Ishikawa (cell line): ENCODE data around the gene PRKCQ.

Experiments
- CEBPB ChIP-seq: IDR thresholded peaks from 2 replicates; pipeline ENCODE4 v1.6.1; 2012
- CREB1 ChIP-seq: IDR thresholded peaks from 2 replicates; pipeline ENCODE4 v1.6.1; 2012; ENCODE audit warnings: low read depth
- EGR1 ChIP-seq: IDR thresholded peaks from 2 replicates; pipeline ENCODE4 v1.6.1; 2012
- EP300 ChIP-seq: IDR thresholded peaks from 2 replicates; pipeline ENCODE4 v1.6.1; 2012; ENCODE audit warnings: borderline replicate concordance
- FOXM1 ChIP-seq: IDR thresholded peaks from 2 replicates; pipeline ENCODE4 v1.6.1; 2012; ENCODE audit warnings: low read depth, borderline replicate concordance
- NFIC ChIP-seq: IDR thresholded peaks from 2 replicates; pipeline ENCODE4 v1.6.1; 2012
- RAD21 ChIP-seq: IDR thresholded peaks from 2 replicates; pipeline ENCODE4 v1.6.1; 2012; ENCODE audit warnings: low read depth
- TAF1 ChIP-seq: IDR thresholded peaks from 2 replicates; pipeline ENCODE4 v1.6.1; 2012; ENCODE audit warnings: low read depth, mild to moderate bottlenecking
- TCF12 ChIP-seq: IDR thresholded peaks from 2 replicates; pipeline ENCODE4 v1.6.1; 2012; ENCODE audit warnings: low read depth
- TEAD4 ChIP-seq: IDR thresholded peaks from 2 replicates; pipeline ENCODE4 v1.6.1; 2012
- YY1 ChIP-seq: IDR thresholded peaks from 2 replicates; pipeline ENCODE4 v1.6.1; 2012; ENCODE audit warnings: low read depth
- ZBTB7A ChIP-seq: IDR thresholded peaks from 2 replicates; pipeline ENCODE4 v1.6.1; 2012; ENCODE audit warnings: low read depth
- TF ChIP-seq, protein P1 (sequence below): IDR thresholded peaks from 2 replicates; pipeline ENCODE4 v1.6.1; 2012; ENCODE audit warnings: low read depth, mild to moderate bottlenecking
- TF ChIP-seq, protein P2 (sequence below): IDR thresholded peaks from 2 replicates; pipeline ENCODE4 v1.6.1; 2012
- TF ChIP-seq, protein P3 (sequence below): IDR thresholded peaks from 2 replicates; pipeline ENCODE4 v1.6.1; 2012

PRKCQ gene

DNA sequence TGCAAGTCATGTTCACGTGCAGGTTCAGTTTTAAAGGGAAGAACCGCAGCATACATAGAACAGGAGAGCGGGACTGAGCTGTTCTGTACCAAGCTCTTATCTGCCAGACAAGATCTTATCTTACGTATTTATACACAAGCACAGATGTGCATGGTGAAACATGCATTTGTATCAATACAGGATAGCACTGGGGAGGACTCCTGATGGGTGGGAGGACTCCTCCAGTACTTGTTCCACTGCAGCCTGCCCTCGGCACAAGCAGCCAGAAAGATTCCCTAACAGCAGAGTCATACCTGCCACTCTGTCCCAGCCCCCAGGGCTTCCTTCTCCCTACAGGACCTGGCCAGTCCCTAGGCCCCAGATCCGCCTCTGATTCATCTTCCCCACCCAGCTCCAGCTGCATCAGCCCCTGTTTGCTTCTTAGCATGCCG is 13.2 kb upstream of the PRKCQ start:
- TF ChIP-seq, protein P1, sequence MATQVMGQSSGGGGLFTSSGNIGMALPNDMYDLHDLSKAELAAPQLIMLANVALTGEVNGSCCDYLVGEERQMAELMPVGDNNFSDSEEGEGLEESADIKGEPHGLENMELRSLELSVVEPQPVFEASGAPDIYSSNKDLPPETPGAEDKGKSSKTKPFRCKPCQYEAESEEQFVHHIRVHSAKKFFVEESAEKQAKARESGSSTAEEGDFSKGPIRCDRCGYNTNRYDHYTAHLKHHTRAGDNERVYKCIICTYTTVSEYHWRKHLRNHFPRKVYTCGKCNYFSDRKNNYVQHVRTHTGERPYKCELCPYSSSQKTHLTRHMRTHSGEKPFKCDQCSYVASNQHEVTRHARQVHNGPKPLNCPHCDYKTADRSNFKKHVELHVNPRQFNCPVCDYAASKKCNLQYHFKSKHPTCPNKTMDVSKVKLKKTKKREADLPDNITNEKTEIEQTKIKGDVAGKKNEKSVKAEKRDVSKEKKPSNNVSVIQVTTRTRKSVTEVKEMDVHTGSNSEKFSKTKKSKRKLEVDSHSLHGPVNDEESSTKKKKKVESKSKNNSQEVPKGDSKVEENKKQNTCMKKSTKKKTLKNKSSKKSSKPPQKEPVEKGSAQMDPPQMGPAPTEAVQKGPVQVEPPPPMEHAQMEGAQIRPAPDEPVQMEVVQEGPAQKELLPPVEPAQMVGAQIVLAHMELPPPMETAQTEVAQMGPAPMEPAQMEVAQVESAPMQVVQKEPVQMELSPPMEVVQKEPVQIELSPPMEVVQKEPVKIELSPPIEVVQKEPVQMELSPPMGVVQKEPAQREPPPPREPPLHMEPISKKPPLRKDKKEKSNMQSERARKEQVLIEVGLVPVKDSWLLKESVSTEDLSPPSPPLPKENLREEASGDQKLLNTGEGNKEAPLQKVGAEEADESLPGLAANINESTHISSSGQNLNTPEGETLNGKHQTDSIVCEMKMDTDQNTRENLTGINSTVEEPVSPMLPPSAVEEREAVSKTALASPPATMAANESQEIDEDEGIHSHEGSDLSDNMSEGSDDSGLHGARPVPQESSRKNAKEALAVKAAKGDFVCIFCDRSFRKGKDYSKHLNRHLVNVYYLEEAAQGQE, result no peak
- TF ChIP-seq CEBPB (no peak), FOXM1 (no peak), TEAD4 (no peak), EGR1 (no peak), ZBTB7A (no peak), NFIC (no peak), EP300 (no peak), TAF1 (no peak), YY1 (no peak), TCF12 (no peak), RAD21 (no peak), CREB1 (no peak)
- TF ChIP-seq, protein P2, sequence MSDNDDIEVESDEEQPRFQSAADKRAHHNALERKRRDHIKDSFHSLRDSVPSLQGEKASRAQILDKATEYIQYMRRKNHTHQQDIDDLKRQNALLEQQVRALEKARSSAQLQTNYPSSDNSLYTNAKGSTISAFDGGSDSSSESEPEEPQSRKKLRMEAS, result no peak
- TF ChIP-seq, protein P3, sequence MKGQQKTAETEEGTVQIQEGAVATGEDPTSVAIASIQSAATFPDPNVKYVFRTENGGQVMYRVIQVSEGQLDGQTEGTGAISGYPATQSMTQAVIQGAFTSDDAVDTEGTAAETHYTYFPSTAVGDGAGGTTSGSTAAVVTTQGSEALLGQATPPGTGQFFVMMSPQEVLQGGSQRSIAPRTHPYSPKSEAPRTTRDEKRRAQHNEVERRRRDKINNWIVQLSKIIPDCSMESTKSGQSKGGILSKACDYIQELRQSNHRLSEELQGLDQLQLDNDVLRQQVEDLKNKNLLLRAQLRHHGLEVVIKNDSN, result no peak

DNA sequence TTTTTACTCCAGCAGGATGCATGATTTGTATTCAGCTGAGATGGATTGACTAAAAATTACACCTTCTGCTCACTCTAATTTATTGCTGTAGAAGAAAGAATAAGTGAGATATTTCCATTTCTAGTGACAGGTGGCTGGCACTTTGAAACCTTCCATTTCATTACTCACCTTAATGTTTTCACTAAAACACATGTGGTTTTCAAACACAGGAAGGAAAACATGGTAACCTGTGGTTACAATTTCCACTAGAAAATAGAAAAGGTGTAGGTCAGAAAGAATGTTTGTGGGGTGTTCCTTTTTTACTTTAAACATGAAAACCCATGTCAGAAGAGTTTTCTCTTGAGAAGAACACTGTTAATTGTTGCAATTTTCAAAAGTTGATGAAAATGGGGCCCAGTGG is 12.0 kb upstream of the PRKCQ start:
- TF ChIP-seq TCF12 (no peak), TAF1 (no peak), FOXM1 (no peak), EP300 (no peak), EGR1 (no peak), CEBPB (no peak)
- TF ChIP-seq, protein P2, result no peak

DNA sequence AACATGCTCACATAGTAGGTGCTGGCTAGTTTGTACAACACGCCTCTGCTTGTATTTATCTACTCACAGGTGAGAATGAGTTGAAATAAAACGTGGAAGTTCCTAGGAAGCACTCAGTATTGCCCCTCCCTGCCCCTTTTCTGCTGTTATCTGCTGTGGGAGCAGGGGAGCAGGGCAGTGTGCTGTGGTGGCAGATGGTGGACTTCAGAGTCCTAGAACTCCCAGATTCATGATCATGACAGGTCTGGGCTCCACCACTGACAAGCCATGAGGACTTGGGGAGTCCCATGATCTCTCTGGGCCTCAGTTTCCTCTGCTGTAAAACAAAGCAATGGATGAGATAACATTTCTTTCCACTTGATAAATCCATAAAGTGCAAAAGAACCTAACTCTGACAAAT is 11.6 kb upstream of the PRKCQ start:
- TF ChIP-seq TEAD4 (no peak), NFIC (no peak), TCF12 (no peak), CREB1 (no peak), RAD21 (no peak)
- TF ChIP-seq, protein P3, result no peak

DNA sequence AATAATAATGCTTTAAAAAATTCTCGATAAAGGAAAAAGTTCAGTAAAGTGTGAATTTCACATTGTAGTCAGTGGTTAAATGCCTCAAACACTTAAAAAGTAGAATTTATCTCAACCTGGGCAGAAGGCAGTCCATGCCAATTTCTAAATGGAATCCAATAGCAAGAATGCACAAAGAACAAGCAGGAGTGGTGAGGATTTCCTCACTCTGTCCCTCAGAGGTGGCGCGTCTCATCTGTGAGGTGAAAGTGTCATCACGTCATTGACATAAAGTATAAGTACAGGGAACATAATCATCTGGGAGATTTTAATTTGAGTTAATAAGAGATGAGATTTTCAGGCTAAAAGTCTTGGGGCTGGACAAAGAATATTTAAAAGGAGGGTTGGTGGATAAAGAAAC is 10.0 kb upstream of the PRKCQ start:
- TF ChIP-seq, protein P2, result no peak
- TF ChIP-seq FOXM1 (no peak), TAF1 (no peak)
- TF ChIP-seq, protein P3, result no peak

DNA sequence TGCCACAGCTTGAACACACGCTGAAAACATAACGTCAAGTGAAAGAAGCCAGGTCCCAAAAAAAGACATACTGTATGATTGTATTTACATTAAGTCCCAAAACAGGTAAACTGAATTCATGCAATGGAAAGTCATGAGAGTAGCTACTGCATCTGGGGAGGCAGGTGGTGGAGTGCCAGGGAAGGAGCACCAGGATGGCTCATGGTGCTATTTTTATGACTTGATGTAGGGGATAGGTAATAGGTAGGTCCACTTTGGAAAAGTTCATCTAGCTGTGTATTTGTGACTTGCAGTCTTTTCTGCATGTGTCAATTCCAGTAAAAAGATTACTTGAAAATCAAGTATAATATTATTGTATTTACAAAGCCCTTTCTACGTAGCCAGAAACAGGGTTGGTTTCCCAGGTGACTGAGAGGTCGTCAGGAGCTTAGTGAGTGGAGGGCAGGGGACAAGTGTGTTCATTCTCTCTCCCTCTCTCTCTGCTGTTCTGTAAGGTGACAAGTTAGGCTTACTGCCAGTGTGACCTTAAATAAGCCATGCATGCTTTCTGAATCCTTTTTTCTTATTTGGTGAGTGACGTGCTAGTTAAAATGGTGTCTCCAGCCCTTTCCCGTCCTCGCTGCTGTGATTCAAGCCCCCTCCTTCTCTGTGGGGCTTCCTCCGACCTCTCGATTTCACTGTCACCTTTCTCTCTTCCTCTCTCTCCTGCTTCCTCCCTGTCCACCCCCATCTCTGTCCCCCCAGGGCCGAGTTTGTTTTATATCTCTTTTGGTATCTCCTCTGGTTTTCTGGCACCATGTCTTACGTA is 9.4 kb upstream of the PRKCQ start:
- TF ChIP-seq TAF1 (no peak), EGR1 (no peak), YY1 (no peak), FOXM1 (no peak), RAD21 (no peak), NFIC (no peak), CREB1 (no peak), TCF12 (no peak), TEAD4 (no peak), CEBPB (no peak), EP300 (no peak), ZBTB7A (no peak)
- TF ChIP-seq, protein P3, result no peak
- TF ChIP-seq, protein P1, result no peak
- TF ChIP-seq, protein P2, result no peak
